GM18868 (cell line): Measurements from ENCODE around the gene LIF.
A peak's percentile ranks its signal among the peaks of the same experiment; 100 is the strongest.

Experiments
- ATAC-seq: cut with Tn5 transposase; IDR thresholded peaks from one replicate; pipeline ENCODE4 v1.9.1; 2021; ENCODE audit warnings: mild to moderate bottlenecking, moderate library complexity; ENCODE audit not compliant: unreplicated experiment

LIF gene

GRCh38 chr22:30284666-30285065 lies 38.1 kb upstream of the LIF start:
- ATAC-seq = no peak

GRCh38 chr22:30284172-30284571 lies 37.6 kb upstream of the LIF start:
- no peak for ATAC-seq

- no peak for ATAC-seq
These were observed 36.8 kb upstream of the LIF start for GRCh38 chr22:30283342-30283741.

GRCh38 chr22:30282616-30283046 lies 36.1 kb upstream of the LIF start:
- ATAC-seq = no peak

- no peak for ATAC-seq
These were observed 33.9 kb upstream of the LIF start for GRCh38 chr22:30280505-30280904.

- ATAC-seq = no peak
These were observed 33.4 kb upstream of the LIF start for GRCh38 chr22:30279932-30280331.

GRCh38 chr22:30279046-30279788 lies 32.7 kb upstream of the LIF start:
- no peak for ATAC-seq

- ATAC-seq = no peak
These were observed 31.2 kb upstream of the LIF start for GRCh38 chr22:30277547-30278344.

- ATAC-seq = no peak
These were observed 29.5 kb upstream of the LIF start for GRCh38 chr22:30276039-30276438.

- no peak for ATAC-seq
These were observed 29.1 kb upstream of the LIF start for GRCh38 chr22:30275625-30276024.

- ATAC-seq = no peak
These were observed 27.9 kb upstream of the LIF start for GRCh38 chr22:30274437-30274812.

GRCh38 chr22:30273711-30274436 lies 27.3 kb upstream of the LIF start:
- ATAC-seq = no peak

- ATAC-seq = no peak
These were observed 26.4 kb upstream of the LIF start for GRCh38 chr22:30272781-30273601.

GRCh38 chr22:30270832-30271231 lies 24.3 kb upstream of the LIF start:
- ATAC-seq = no peak

- no peak for ATAC-seq
These were observed 21.8 kb upstream of the LIF start for GRCh38 chr22:30268331-30268730.

- no peak for ATAC-seq
These were observed 21.1 kb upstream of the LIF start for GRCh38 chr22:30267382-30268302.

GRCh38 chr22:30266445-30267381 lies 20.2 kb upstream of the LIF start, which contains the start of gene OSM:
Gene OSM, minus strand, starts transcription at chr22:30266851. Its CDS starts 52 bp downstream, at chr22:30266799.
- ATAC-seq = no peak

- ATAC-seq = peak; percentile 68
These were observed 19.4 kb upstream of the LIF start for GRCh38 chr22:30265823-30266444.
